NCI-H345 treated with DMSO at 0.1 percent for 48 hours (cell line): ENCODE results near the gene LRTM1.

Experiments
- DNase-seq: peaks from one replicate; lab custom pipeline; 2025; ENCODE audit not compliant: unreplicated experiment; lab: John Stamatoyannopoulos, UW

The LRTM1 gene

DNA sequence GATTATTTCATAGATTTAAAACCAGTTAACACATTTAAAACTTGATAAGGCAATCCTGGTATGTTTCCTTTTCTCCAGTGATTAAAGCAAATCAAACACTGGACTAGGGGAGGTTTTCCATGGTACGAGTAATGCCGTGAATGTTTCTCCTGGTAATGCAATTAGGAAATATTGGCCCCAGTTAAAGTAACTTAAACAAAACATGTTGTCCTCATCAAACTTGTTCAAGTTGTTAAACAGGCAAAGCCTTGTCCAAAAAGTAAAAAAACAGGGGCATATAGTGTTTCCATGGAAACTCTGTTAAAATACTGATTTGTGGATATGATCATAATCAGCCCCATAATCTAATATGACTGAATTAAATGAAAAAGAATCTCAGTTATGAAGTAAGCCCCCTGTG, 13.1 kb upstream of the LRTM1 start:
- no peak for DNase-seq

- DNase-seq: no peak
Measured at GRCh38 chr3:54939557-54940300, 11.9 kb upstream of the LRTM1 start.

DNA sequence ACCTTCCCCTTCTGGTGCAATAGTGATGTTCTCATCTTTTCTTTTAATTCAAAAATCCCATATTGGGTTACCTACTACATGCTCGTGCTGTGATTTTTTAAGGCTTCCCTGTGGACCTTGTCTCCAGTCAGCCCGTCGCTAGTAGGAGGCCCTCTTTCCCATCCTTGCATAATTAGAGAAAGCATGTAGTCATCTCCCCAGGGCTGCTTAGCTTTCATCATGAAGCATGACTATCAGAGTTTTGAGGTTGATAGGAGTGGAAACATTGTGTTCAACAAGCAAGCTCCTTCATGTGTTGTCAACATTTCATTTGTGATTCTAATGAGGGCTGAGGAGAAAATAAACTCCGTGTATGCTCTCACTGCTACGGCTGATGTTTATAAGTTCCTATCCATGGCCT, 8.7 kb upstream of the LRTM1 start:
- no peak for DNase-seq

GRCh38 chr3:54935869-54936268, 8.0 kb upstream of the LRTM1 start:
- DNase-seq: no peak

- no peak for DNase-seq
Measured at GRCh38 chr3:54932606-54933005, 4.7 kb upstream of the LRTM1 start.

DNA sequence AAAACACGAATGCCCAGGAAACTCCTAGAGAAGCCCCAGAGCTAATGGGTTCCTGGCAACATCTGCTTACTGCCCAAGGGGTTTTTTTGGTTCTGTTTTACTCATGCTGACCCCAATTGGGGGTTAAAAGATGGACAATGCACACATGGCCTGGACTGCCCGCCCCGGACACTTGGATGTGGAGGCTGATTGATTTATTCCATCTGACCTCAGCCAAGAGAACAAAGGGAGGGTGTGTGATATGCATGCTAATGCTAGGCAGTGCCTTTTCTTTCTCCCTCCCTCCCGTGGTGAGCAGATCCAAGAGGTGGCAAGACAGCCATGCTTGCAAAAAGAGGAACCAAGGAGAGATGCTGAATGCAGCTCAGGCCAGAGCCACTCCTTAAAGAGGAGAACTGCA, 3.3 kb upstream of the LRTM1 start:
- DNase-seq: no peak

GRCh38 chr3:54918516-54918915, 9.3 kb downstream of the LRTM1 start:
- no peak for DNase-seq

DNA sequence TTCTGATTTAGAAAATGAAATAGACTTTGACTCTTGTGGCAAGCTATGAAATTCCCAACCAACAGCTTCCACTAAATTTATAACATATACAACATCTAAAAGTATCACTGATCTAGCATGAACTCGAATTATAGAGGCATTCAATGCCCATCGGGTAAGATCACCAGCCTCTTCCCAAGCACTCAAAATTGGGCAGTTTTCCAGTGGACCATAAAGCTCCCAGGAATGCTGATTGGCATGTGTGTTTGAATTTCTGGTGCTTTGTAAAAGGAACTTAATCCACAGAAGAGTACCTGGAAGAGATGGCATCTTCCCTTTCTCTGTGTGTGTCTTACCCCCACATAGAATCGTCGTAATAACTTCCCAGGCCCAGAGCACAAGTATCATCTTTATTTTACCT, 10.0 kb downstream of the LRTM1 start:
- no peak for DNase-seq

GRCh38 chr3:54917174-54917573, 10.7 kb downstream of the LRTM1 start:
- no peak for DNase-seq

DNA sequence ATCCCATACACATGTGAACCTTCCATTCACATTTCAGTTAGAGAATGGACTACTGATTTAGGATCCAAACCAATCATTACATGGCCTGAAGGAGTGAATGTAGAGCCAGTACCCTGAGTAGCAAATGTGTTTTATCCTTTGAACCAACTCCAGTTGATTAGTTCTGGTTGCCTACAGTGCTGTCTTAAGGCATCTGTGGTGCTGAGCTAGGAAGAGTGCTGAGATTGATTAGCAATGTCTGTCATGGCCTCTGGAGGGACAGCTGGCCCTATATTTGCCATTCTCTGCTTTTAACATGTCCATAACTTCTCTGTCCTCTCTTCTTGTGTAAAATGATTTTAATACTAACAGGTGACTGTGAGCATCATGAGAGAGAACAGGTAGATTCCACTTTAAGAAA, 11.1 kb downstream of the LRTM1 start:
- DNase-seq: no peak

- no peak for DNase-seq
Measured at GRCh38 chr3:54915976-54916375, 11.9 kb downstream of the LRTM1 start.

DNA sequence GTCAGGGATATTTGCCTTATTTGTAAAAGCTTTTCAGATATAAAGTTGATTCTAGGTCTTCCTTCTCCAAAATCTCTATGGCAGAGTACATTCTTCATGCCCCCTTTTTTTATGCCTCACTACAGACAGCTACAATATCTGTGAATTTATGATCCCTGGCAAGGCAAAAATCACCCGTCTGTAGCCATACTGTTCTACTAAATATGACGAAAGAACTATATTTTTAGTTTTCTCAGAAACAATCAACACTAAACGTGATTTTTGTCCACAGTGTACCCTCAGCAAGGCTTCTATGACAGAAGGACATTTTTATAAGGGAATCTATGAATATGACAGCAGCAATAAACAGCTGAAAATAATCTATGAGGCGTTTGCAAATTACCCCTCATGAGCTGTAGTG, 12.7 kb downstream of the LRTM1 start:
- DNase-seq: no peak

DNA sequence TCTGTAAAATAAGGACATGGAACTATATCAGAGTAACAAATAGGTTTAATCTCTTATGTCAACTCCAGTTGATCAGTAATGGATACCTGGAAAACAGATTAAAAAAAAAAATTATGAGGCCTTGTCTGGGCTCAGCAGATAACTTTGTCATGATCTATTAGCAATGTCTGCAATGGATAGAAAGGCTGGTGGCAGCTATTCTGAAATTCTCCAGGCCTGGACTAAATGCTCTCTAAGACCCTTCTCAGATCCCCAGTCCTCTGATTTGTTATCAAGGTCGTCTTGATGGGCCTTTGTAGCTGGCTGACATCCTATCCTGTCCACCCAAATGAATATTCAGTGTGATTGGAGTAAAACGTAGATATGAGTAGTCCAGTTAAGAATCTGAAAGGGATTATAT, 13.7 kb downstream of the LRTM1 start:
- no peak for DNase-seq

GRCh38 chr3:54909191-54909590, 18.7 kb downstream of the LRTM1 start:
- no peak for DNase-seq

DNA sequence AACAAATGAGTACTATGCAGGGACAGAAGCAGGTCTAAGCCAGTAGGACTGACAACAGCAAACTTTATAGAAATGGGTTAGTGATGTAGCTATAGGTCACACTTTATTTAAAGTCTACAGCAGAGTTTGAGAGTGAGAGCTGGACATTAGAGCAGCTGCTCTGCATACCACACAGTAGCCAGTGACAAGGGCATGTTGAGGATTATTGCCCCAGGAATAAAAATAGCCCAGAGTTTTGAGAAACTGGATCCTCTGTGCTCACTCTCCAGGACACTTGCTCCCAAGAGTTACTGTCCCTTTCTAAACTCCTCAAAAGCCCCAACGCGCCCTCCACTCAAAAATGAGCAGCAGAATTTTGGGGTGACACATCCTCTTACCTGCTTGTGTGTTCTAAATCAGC, 21.1 kb downstream of the LRTM1 start:
- no peak for DNase-seq

DNA sequence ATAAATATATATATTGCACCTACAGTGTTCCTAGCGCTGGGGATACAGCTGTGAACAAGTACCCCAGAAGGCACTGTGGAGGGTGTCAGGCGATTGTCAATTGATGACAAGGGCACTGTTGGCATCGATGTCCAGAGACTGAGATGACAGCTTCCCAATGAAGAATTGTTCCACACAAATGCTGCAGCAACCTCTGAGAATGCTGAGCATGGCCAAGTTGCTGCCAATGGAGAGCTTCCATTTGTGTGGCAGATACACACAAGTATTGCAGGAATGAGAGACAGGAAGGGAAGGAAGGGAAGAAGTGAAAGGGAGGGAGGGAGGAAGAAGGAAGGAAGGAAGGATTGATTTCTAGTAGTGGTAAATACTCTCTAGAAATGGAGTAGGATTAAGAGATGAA, 21.9 kb downstream of the LRTM1 start:
- no peak for DNase-seq

- no peak for DNase-seq
Measured at GRCh38 chr3:54905261-54905888, 22.5 kb downstream of the LRTM1 start.

GRCh38 chr3:54901906-54902685, 25.8 kb downstream of the LRTM1 start:
- no peak for DNase-seq

DNA sequence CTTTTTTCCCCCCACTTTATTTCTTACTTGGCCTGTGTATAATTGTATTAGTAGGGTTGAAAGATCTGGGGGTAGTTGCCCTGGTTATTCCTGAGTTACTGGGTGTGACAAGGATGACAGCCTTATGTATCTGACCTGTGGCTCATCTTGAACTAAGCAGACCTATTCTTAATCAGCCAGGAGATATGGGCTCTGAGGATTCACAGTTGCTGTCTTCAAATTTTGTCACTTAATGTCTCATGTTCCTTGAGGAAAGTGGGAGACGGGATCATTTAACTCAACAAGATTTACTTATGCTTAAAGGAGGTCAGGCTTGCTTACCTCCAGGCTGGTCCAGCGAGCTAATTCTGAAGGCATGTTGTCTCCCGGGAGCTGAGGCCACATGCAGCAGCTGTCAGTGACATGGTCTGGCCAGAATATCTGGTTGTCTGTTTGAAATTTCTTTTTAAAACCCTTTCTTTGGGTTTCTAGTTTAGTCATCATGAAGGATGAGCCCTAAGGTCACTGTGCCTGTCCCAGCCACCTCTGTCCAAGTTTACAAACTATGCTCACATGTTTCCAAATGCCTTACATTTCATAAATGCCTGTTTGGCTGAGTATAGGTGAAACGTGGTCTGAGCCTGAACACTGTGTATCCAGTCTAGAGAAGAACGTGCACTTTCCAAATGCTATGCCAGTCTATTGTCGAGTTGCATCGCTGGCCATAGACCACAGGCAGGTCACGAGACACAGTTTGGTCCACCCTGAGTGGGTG, 26.8 kb downstream of the LRTM1 start:
- DNase-seq: no peak

- no peak for DNase-seq
Measured at GRCh38 chr3:54899273-54899672, 28.6 kb downstream of the LRTM1 start.

GRCh38 chr3:54897028-54897711, 30.7 kb downstream of the LRTM1 start:
- no peak for DNase-seq
